SH-SY5Y (cell line): Measurements from ENCODE around the gene IL12A.

Experiments used
- GATA2 ChIP-seq: IDR thresholded peaks from 2 replicates; pipeline ENCODE4 v1.6.1; 2011; ENCODE audit warnings: mild to moderate bottlenecking, low read depth, low read length
- GATA3 ChIP-seq: IDR thresholded peaks from 2 replicates; pipeline ENCODE4 v1.6.1; 2011; ENCODE audit warnings: low read depth, mild to moderate bottlenecking, low read length, moderate library complexity

DNA sequence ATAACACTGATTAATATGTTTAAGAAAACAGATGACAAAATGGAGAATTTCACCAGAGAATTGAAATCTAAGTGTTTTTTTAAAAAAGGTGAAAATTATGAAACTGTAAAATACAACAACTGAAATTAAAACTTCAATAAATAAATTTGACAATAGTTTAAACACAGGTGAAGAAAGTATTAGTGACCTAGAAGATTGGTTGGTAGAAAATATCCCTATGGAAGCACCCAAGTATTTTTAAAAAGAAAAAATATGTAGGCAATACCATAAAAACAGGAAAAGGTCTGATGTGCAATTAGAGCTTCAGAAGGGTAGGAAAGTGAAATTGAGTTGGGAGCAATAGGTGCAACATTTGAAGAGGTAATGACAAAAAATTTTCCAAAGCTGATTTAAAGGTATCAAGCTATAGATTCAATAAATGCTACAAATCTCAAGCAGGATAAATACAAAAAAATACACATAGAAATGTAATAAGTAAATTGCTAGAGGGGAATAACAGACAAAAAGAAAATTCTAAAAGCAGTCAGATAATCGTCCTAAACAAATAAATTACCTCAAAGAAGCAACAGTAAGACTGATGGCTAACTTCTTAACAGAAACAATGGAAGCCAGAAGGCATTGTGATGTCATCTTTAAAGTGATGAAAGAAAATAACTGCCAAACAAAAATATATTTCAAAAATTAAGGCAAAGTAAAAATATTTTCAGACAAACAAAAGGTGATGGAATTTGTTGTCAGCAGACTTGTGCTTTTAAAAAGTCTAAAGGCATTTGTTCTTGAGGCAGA, 9.5 kb upstream of the IL12A start:
- TF ChIP-seq GATA3 (no peak), GATA2 (no peak)
